ENCODE data around the gene ALAS1. TPM values are rescaled to one million over a fixed set of nuclear protein-coding genes. Genes with fewer than 3 reads are reported as not detected.
A peak's percentile ranks its signal among the peaks of the same experiment; 100 is the strongest.

The ALAS1 gene
- total and polyA plus RNA-seq, 2 of the 13 experiments (the other 11 are each of a cell fraction or from before 2014, with no cell fraction given) = 36.0 to 43.2 TPM

DNA sequence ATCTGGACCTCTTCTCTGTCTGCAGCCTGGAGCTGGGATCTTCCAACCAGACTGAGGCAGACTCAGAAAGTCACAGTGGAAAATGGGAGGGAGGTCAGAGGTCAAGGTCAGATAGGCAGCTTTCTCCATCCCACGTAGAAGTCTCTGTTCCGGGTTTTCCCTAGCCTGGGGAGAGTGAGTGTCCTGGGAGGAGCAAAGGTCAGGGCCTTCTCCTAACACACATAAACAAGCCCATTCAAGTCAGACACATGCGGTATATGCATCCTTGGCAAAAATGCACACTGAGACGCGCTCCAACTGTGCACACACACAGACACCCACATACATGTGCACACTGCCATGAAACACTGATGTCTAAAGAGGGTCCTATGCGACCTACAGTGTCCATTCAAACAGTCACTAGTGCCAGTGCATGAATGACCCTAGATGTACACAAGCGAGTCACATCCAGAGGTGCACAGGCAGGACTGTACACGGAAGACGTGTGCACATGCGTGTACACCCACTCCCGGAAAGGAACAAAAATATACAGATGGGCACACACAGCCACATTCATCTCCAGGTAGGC lies 40.3 kb downstream of the ALAS1 start (continued):
- no peak for TF ChIP-seq SCMH1 (CRISPR knock-in tag; IDR thresholded peaks at IDR 0.05; ENCODE audit: borderline replicate concordance)

- Histone ChIP-seq H3K36me3 (replicated peaks in 1 of 2; ENCODE audit: control insufficient read depth in 1 of 2, insufficient read depth in 2 of 2, low read length in 2 of 2) (peaks cover 0 to 10% of the 10 kb centered on the region in 2 experiments; a peak in 2 of 5 replicates), H3K27me3 (ENCODE audit: control insufficient read depth in 1 of 2, insufficient read depth in 2 of 2, low read length in 2 of 2) (no peaks in the 10 kb centered on the region; a peak in 1 of 5 replicates), H2AFZ (ENCODE audit: low read length) (no peak within 1 kb of the TSS), H3K9me3 (ENCODE audit: low read length) (no peaks in the 10 kb centered on the region), H3K27ac (ENCODE audit: extremely low read length, insufficient read depth, low read length) (peak within 1 kb of the TSS; percentile 68), H3K4me2 (ENCODE audit: low read depth, low read length) (peak within 1 kb of the TSS; percentile 80), H3K9ac (ENCODE audit: insufficient read depth, low read depth, low read length) (peak within 1 kb of the TSS; percentile 89), H3K4me3 (replicated peaks in 1 of 3; ENCODE audit: insufficient read depth in 1 of 3, low read depth in 2 of 3, low read length in 3 of 3) (peak within 1 kb of the TSS; percentile 79 to 100 (median 98)), H3K4me1 (ENCODE audit: insufficient read depth, low read length) (peaks cover 53% of the 10 kb centered on the region), H3K79me2 (ENCODE audit: insufficient read depth, low read length) (peaks cover 29% of the 10 kb centered on the region), H4K20me1 (ENCODE audit: insufficient read depth, low read length) (peaks cover 13% of the 10 kb centered on the region; the same call in 1 of the 2 replicates)
- ChIA-PET POLR2A (interaction anchor here (0.8 to 5.9 kb wide), 14 partner anchors 10 to 297 kb away, joined by 3 to 126 read pairs (median 10); partner anchors contain the start of genes ACY1, GLYCTK, TLR9 and TNNC1), CTCF (ENCODE audit: low intra/inter-chr PET ratio, low total read pairs) (no interaction called here)
- DNase-seq (ENCODE audit: low spot score) = peak; percentile 56
- in situ Hi-C loops (cut with HindIII; ENCODE audit: extremely low pct_ligation_motif_present, low pct_unique_long_range_greater_than_20kb) = no loop called here
- WGBS (ENCODE audit: low lambda C conversion rate) = under 1% methylated on average over 28 of the region's 92 CpGs
- no peak for FAIRE-seq
- ATAC-seq = peak; percentile 78
- intact Hi-C loops (cut with micrococcal nuclease; ENCODE audit: unreplicated experiment) = loop anchor here (5.0 kb wide), 1 partner anchor 48 kb away; the partner anchor contains the start of gene GLYCTK
- BruUV-seq (replicated peaks) = TSS peak; percentile 89
- TF ChIP-seq NRL (CRISPR knock-in tag; IDR thresholded peaks at IDR 0.05; ENCODE audit: borderline replicate concordance) (peak; percentile 17; the same call in 1 of the 2 replicates), ZNF337 (CRISPR knock-in tag; IDR thresholded peaks at IDR 0.05; ENCODE audit: borderline replicate concordance, low read depth) (no peak; the same call in 1 of the 2 replicates), ZKSCAN8 (CRISPR knock-in tag; IDR thresholded peaks at IDR 0.05; ENCODE audit: borderline replicate concordance) (peak; percentile 65; the same call in 1 of the 2 replicates), NFYB (CRISPR knock-in tag; IDR thresholded peaks at IDR 0.05) (no peak), MBNL3 (CRISPR knock-in tag; conservative IDR thresholded peaks at IDR 0.05) (no peak), BHLHE40 (IDR thresholded peaks at IDR 0.05; ENCODE audit: low read length) (no peak), MAFF (IDR thresholded peaks at IDR 0.05; ENCODE audit: low read depth, low read length) (no peak), DR1 (CRISPR knock-in tag; IDR thresholded peaks at IDR 0.05) (peak; percentile 41; the same call in 1 of the 2 replicates), ZNF30 (CRISPR knock-in tag; IDR thresholded peaks at IDR 0.05) (no peak), ZNF24 (IDR thresholded peaks at IDR 0.05) (no peak), ZNF274 (CRISPR knock-in tag; IDR thresholded peaks at IDR 0.05) (peak; percentile 23; the same call in 1 of the 2 replicates), ZNF280D (CRISPR knock-in tag; IDR thresholded peaks at IDR 0.05) (no peak)
- TF ChIP-seq, protein P1, sequence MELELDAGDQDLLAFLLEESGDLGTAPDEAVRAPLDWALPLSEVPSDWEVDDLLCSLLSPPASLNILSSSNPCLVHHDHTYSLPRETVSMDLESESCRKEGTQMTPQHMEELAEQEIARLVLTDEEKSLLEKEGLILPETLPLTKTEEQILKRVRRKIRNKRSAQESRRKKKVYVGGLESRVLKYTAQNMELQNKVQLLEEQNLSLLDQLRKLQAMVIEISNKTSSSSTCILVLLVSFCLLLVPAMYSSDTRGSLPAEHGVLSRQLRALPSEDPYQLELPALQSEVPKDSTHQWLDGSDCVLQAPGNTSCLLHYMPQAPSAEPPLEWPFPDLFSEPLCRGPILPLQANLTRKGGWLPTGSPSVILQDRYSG (CRISPR knock-in tag; IDR thresholded peaks at IDR 0.05) = 0 out of 2 replicates have a peak, but pooled peaks have one; percentile 46
- TF ChIP-seq, protein P2, sequence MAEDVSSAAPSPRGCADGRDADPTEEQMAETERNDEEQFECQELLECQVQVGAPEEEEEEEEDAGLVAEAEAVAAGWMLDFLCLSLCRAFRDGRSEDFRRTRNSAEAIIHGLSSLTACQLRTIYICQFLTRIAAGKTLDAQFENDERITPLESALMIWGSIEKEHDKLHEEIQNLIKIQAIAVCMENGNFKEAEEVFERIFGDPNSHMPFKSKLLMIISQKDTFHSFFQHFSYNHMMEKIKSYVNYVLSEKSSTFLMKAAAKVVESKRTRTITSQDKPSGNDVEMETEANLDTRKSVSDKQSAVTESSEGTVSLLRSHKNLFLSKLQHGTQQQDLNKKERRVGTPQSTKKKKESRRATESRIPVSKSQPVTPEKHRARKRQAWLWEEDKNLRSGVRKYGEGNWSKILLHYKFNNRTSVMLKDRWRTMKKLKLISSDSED (CRISPR knock-in tag; IDR thresholded peaks at IDR 0.05) = no peak
These were observed 41.1 kb downstream of the ALAS1 start, which contains the start of gene TWF2 for GRCh38 chr3:52238761-52239701. Gene TWF2, minus strand, starts transcription at chr3:52239158. Its CDS starts 142 bp downstream, at chr3:52239016.

All from HepG2 (cell line).